Heart left ventricle (tissue), 13 donors: ENCODE data around the gene DHX57.

Experiments used
- POLR2A ChIP-seq, 2 donors: fragments of 450-650 bp; IDR thresholded peaks; one replicate each; pipeline ENCODE4 v1.6.1; 2017; ENCODE audit warnings: antibody characterized with exemption in 2 of 2, mild to moderate bottlenecking in 2 of 2, moderate library complexity in 2 of 2
- TF ChIP-seq, protein P1 (sequence below), 12 donors: fragments of 200-600 bp; sonication (generic) in 4 of 12; IDR thresholded peaks; one replicate each; pipeline versions ENCODE4 v1.5.0 to v1.8.0; 2018 to 2022; ENCODE audit warnings: antibody characterized with exemption in 12 of 12, mild to moderate bottlenecking in 5 of 12
- donor health status: ischemic (EF 13 %, LVEDD 7.1; RV severe dilation, severe dysfunction).
- donor health status: DM: no; HTN: yes; CAD: no.
- donor health status: DM: no; HTN: no; CAD: no.
- donor health status: ischemic (EF 25% LVEDD 6.9; RV normal size, moderate dysfunction).
- donor health status: ischemic (EF 25% LVEDD 5.7; RV mildly dilated, moderate dysfunction).
- donor health status: ischemic (EF 35%, LVEDD 5.7; RV mildly dilated, moderate dysfunction).
- donor health status: nonischemic (EF 11% LVEDD 7.7; RV severe dilation, severe dysfunction).
- donor health status: DM: yes; HTN: yes; CAD: no.
- donor health status: PGD.
- donor health status: ischemic (EF 29% LVEDD 5.4; RV normal size, mild dysfunction).
- donor health status: nonischemic (EF 23%, LVEDD 6.1; RV moderate dilation, normal function).

DNA sequence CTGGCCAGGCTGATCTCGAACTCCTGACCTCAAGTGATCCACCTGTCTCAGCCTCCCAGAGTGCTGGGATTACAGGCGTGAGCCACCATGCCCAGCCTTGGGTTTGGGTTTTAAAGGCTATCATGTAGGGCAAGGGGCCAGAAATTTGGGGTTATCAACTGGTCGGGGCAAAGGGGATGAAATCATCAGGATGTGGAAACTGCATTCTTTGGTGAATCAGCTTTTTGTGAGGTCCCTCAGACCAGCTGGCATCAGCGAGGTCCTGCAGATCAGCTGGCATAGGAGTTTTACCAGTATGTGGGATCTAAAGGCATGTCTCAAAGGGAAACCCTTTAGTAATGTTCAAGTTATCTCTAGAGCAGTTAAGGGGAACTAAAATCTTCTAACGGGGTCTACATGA lies 104.1 kb downstream of the DHX57 start:
- TF ChIP-seq, protein P1, sequence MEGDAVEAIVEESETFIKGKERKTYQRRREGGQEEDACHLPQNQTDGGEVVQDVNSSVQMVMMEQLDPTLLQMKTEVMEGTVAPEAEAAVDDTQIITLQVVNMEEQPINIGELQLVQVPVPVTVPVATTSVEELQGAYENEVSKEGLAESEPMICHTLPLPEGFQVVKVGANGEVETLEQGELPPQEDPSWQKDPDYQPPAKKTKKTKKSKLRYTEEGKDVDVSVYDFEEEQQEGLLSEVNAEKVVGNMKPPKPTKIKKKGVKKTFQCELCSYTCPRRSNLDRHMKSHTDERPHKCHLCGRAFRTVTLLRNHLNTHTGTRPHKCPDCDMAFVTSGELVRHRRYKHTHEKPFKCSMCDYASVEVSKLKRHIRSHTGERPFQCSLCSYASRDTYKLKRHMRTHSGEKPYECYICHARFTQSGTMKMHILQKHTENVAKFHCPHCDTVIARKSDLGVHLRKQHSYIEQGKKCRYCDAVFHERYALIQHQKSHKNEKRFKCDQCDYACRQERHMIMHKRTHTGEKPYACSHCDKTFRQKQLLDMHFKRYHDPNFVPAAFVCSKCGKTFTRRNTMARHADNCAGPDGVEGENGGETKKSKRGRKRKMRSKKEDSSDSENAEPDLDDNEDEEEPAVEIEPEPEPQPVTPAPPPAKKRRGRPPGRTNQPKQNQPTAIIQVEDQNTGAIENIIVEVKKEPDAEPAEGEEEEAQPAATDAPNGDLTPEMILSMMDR (IDR thresholded peaks at IDR 0.05), result no peak
- TF ChIP-seq POLR2A (IDR thresholded peaks at IDR 0.05), result no peak
